Gastrocnemius medialis (tissue), 4 donors: ENCODE data around the gene MSRB3. TPM values are rescaled to one million over a fixed set of nuclear protein-coding genes. Genes with fewer than 3 reads are reported as not detected.

Experiments used
- ATAC-seq, 2 donors: fragments of 150-250 bp; one replicate each; pipeline ENCODE4 v1.9.1; 2016
- DNase-seq, 2 donors: peaks; one replicate each; pipeline ENCODE4 v3.0.0-alpha.2; 2019
- H3K27ac ChIP-seq, 4 donors: fragments of 200-600 bp; sonication (generic); 1 replicate in 1 of 4; 2 replicates in 3 of 4; pipeline ENCODE4 v1.5.1; 2016 to 2018; ENCODE audit warnings: mild to moderate bottlenecking in 2 of 4, moderate library complexity in 1 of 4
- H3K27me3 ChIP-seq, 3 donors: fragments of 200-600 bp; sonication (generic) in 2 of 3; 1 replicate in 1 of 3; 2 replicates in 2 of 3; pipeline versions ENCODE4 v1.5.1 to v1.6.0; 2016 to 2019; ENCODE audit warnings: mild to moderate bottlenecking in 1 of 3, moderate library complexity in 1 of 3
- H3K36me3 ChIP-seq, 2 donors: fragments of 200-600 bp; sonication (generic) in 1 of 2; one replicate each; pipeline ENCODE4 v1.5.1; 2017 to 2018
- H3K4me1 ChIP-seq, 2 donors: fragments of 200-600 bp; sonication (generic) in 1 of 2; one replicate each; pipeline ENCODE4 v1.5.1; 2016 to 2017; ENCODE audit warnings: mild to moderate bottlenecking in 2 of 2
- H3K4me3 ChIP-seq, 4 donors: fragments of 200-600 bp; sonication (generic) in 3 of 4; 1 replicate in 1 of 4; 2 replicates in 3 of 4; pipeline ENCODE4 v1.5.1; 2016 to 2019; ENCODE audit warnings: mild to moderate bottlenecking in 2 of 4
- H3K9me3 ChIP-seq, 3 donors: fragments of 200-600 bp; sonication (generic) in 2 of 3; 1 replicate in 1 of 3; 2 replicates in 2 of 3; pipeline ENCODE4 v1.5.1; 2016 to 2019
- CTCF ChIP-seq, 5 experiments: fragments of 450-650 bp in 3 of 5; fragments of 200-600 bp in 2 of 5; sonication (generic) in 2 of 5; IDR thresholded peaks in 4 of 5; conservative IDR thresholded peaks in 1 of 5; 1 replicate in 4 of 5; 2 replicates in 1 of 5; pipeline ENCODE4 v1.5.1; 2016 to 2019; ENCODE audit warnings: antibody characterized with exemption in 5 of 5, mild to moderate bottlenecking in 3 of 5, moderate library complexity in 3 of 5
- POLR2A ChIP-seq, 2 donors: fragments of 450-650 bp; IDR thresholded peaks; one replicate each; pipeline ENCODE4 v1.6.1; 2017; ENCODE audit warnings: antibody characterized with exemption in 2 of 2, mild to moderate bottlenecking in 2 of 2, moderate library complexity in 2 of 2
- in situ Hi-C, 4 donors: fragments of 200-750 bp; cut with MboI; loops; one replicate each; pipeline versions ENCODE4 v1.15.0 to v1.8.0; 2017; ENCODE audit warnings: low sequenced_read_pairs in 4 of 4
- intact Hi-C: fragments of 100-400 bp; cut with DNase I; formaldehyde crosslinking; loops from one replicate; pipeline ENCODE4 v1.15.1; 2023; ENCODE audit warnings: low total_unique reads
- total RNA-seq, 4 donors: library from RNA; depleted of rRNA; stranded (reverse); fragments of >200 nt; gene quantifications; one replicate each; pipeline versions ENCODE4 v1.1.0 to v1.2.3, GENCODE V29; 2016

MSRB3 gene
- total RNA-seq, 4 donors from 2014 or later: 29.0 to 59.0 (median 47.3) TPM

- DNase-seq: no peak
- Histone ChIP-seq H3K9me3 (no peaks in the 10 kb centered on the region), H3K27ac (no peak overlapping the region), H3K27me3 (no peaks in the 10 kb centered on the region), H3K4me1 (no peaks in the 10 kb centered on the region), H3K4me3 (no peak overlapping the region), H3K36me3 (no peaks in the 10 kb centered on the region)
- TF ChIP-seq CTCF (IDR thresholded peaks at IDR 0.05 in 4 of 5, conservative IDR thresholded peaks at IDR 0.05 in 1 of 5) (no peak), POLR2A (IDR thresholded peaks at IDR 0.05) (no peak)
- in situ Hi-C loops: no loop called here
- no peak for ATAC-seq
- intact Hi-C loops: no loop called here
Measured at GRCh38 chr12:65362234-65363031, 84.0 kb downstream of the MSRB3 start.

GRCh38 chr12:65364046-65364445 lies 85.6 kb downstream of the MSRB3 start:
- ATAC-seq (no peak), DNase-seq (no peak)
- no peaks in the 10 kb centered on the region for H3K36me3 ChIP-seq
- in situ Hi-C loops (no loop called here), intact Hi-C loops (no loop called here)
- TF ChIP-seq CTCF (IDR thresholded peaks at IDR 0.05 in 4 of 5, conservative IDR thresholded peaks at IDR 0.05 in 1 of 5): no peak
- TF ChIP-seq POLR2A (IDR thresholded peaks at IDR 0.05): no peak
- H3K27ac ChIP-seq: no peak overlapping the region
- H3K9me3 ChIP-seq: no peaks in the 10 kb centered on the region
- H3K4me1 ChIP-seq: no peaks in the 10 kb centered on the region
- H3K27me3 ChIP-seq: no peaks in the 10 kb centered on the region
- no peak overlapping the region for H3K4me3 ChIP-seq

GRCh38 chr12:65367396-65367795 lies 88.9 kb downstream of the MSRB3 start:
- Histone ChIP-seq H3K4me3 (no peak overlapping the region), H3K36me3 (no peaks in the 10 kb centered on the region), H3K9me3 (no peaks in the 10 kb centered on the region), H3K27ac (no peak overlapping the region), H3K4me1 (no peaks in the 10 kb centered on the region), H3K27me3 (no peaks in the 10 kb centered on the region)
- intact Hi-C loops: no loop called here
- DNase-seq (no peak), ATAC-seq (no peak)
- in situ Hi-C loops: no loop called here
- TF ChIP-seq POLR2A (IDR thresholded peaks at IDR 0.05) (no peak), CTCF (IDR thresholded peaks at IDR 0.05 in 4 of 5, conservative IDR thresholded peaks at IDR 0.05 in 1 of 5) (no peak)

GRCh38 chr12:65368055-65368454 lies 89.6 kb downstream of the MSRB3 start:
- TF ChIP-seq POLR2A (IDR thresholded peaks at IDR 0.05) (no peak), CTCF (IDR thresholded peaks at IDR 0.05 in 4 of 5, conservative IDR thresholded peaks at IDR 0.05 in 1 of 5) (no peak)
- Histone ChIP-seq H3K36me3 (no peaks in the 10 kb centered on the region), H3K4me1 (no peaks in the 10 kb centered on the region), H3K9me3 (no peaks in the 10 kb centered on the region), H3K27ac (no peak overlapping the region), H3K27me3 (no peaks in the 10 kb centered on the region), H3K4me3 (no peak overlapping the region)
- in situ Hi-C loops (no loop called here), intact Hi-C loops (no loop called here)
- ATAC-seq (no peak), DNase-seq (no peak)
